Nephron progenitor cell (in vitro differentiated cells): ENCODE results near the gene DNAI1.
A peak's percentile ranks its signal among the peaks of the same experiment; 100 is the strongest.

Experiments
- DNase-seq: peaks from one replicate; pipeline ENCODE4 v3.0.0; 2021
- H3K27ac Mint-ChIP-seq: 2 replicates; pipeline ENCODE4 v1.8.0; 2021; ENCODE audit warnings: mild to moderate bottlenecking, moderate library complexity, mixed read lengths
- H3K27me3 Mint-ChIP-seq: 2 replicates; pipeline ENCODE4 v1.8.0; 2021; ENCODE audit warnings: mild to moderate bottlenecking, low read depth, mixed read lengths; ENCODE audit not compliant: poor library complexity
- H3K36me3 Mint-ChIP-seq: 2 replicates; pipeline ENCODE4 v1.8.0; 2021; ENCODE audit warnings: low read depth, mixed read lengths
- H3K4me1 Mint-ChIP-seq: 2 replicates; pipeline ENCODE4 v1.8.0; 2021; ENCODE audit warnings: mixed read lengths
- H3K4me3 Mint-ChIP-seq: 2 replicates; pipeline ENCODE4 v1.8.0; 2021; ENCODE audit warnings: mild to moderate bottlenecking, moderate library complexity, mixed read lengths
- H3K9me3 Mint-ChIP-seq: 2 replicates; pipeline ENCODE4 v1.8.0; 2021; ENCODE audit warnings: mild to moderate bottlenecking, moderate library complexity, mixed read lengths
- CTCF ChIP-seq: fragments of 200-600 bp; sonication (generic); IDR thresholded peaks from 2 replicates; pipeline ENCODE4 v1.5.0; 2021; ENCODE audit warnings: antibody characterized with exemption

The DNAI1 gene

GRCh38 chr9:34508463-34508862 lies 49.9 kb downstream of the DNAI1 start:
- Mint-ChIP-seq H3K9me3 (no peaks in the 10 kb centered on the region), H3K27me3 (peaks cover 25% of the 10 kb centered on the region), H3K27ac (no peak overlapping the region), H3K4me3 (no peak overlapping the region), H3K36me3 (no peaks in the 10 kb centered on the region), H3K4me1 (peaks cover 58% of the 10 kb centered on the region)
- DNase-seq: no peak
- TF ChIP-seq CTCF: no peak

- Mint-ChIP-seq H3K4me3 (no peak overlapping the region), H3K9me3 (no peaks in the 10 kb centered on the region), H3K4me1 (peaks cover 63% of the 10 kb centered on the region), H3K27ac (no peak overlapping the region), H3K27me3 (peaks cover 20% of the 10 kb centered on the region), H3K36me3 (no peaks in the 10 kb centered on the region)
- no peak for TF ChIP-seq CTCF
- no peak for DNase-seq
Observed at GRCh38 chr9:34508951-34509350, 50.3 kb downstream of the DNAI1 start.

GRCh38 chr9:34510497-34511468 lies 52.2 kb downstream of the DNAI1 start:
- Mint-ChIP-seq H3K4me1 (peaks cover 72% of the 10 kb centered on the region), H3K9me3 (no peaks in the 10 kb centered on the region), H3K27ac (peak overlapping the region; percentile 5), H3K36me3 (no peaks in the 10 kb centered on the region), H3K27me3 (peaks cover 11% of the 10 kb centered on the region), H3K4me3 (peak overlapping the region; percentile 55)
- no peak for DNase-seq
- TF ChIP-seq CTCF: no peak

- Mint-ChIP-seq H3K4me1 (peaks cover 78% of the 10 kb centered on the region), H3K27ac (peak overlapping the region; percentile 86), H3K36me3 (no peaks in the 10 kb centered on the region), H3K9me3 (no peaks in the 10 kb centered on the region), H3K4me3 (peak overlapping the region; percentile 17), H3K27me3 (peaks cover 7% of the 10 kb centered on the region)
- no peak for TF ChIP-seq CTCF
- DNase-seq: no peak
Observed at GRCh38 chr9:34512131-34513078, 53.8 kb downstream of the DNAI1 start.

GRCh38 chr9:34513567-34514214 lies 55.1 kb downstream of the DNAI1 start:
- no peak for TF ChIP-seq CTCF
- Mint-ChIP-seq H3K4me1 (peaks cover 76% of the 10 kb centered on the region), H3K9me3 (no peaks in the 10 kb centered on the region), H3K27ac (peak overlapping the region; percentile 86), H3K36me3 (no peaks in the 10 kb centered on the region), H3K4me3 (no peak overlapping the region), H3K27me3 (peaks cover 7% of the 10 kb centered on the region)
- DNase-seq: peak; percentile 46
